GM12878 (cell line): ENCODE measurements around the gene RSRC1. TPM values are rescaled to one million over a fixed set of nuclear protein-coding genes. Genes with fewer than 3 reads are reported as not detected.

Source experiments
- ATF7 ChIP-seq: fragments of 450-650 bp; IDR thresholded peaks from 2 replicates; pipeline ENCODE4 v1.6.1; 2016; ENCODE audit warnings: low read depth, mild to moderate bottlenecking
- CREB1 ChIP-seq: IDR thresholded peaks from 2 replicates; pipeline ENCODE4 v1.6.1; 2012; ENCODE audit warnings: low read depth, mild to moderate bottlenecking, inconsistent platforms
- EED ChIP-seq: sonication (generic); IDR thresholded peaks from 2 replicates; pipeline ENCODE4 v1.6.1; 2016; ENCODE audit warnings: antibody characterized with exemption, low read depth
- EGR1 ChIP-seq, 2 experiments: IDR thresholded peaks; 1 replicate in 1 of 2; 2 replicates in 1 of 2; pipeline ENCODE4 v1.6.1; 2011 to 2012; ENCODE audit warnings: low read depth in 2 of 2, low read length in 2 of 2, borderline replicate concordance in 1 of 2, mild to moderate bottlenecking in 1 of 2, moderate library complexity in 1 of 2
- FOXM1 ChIP-seq: IDR thresholded peaks from 2 replicates; pipeline ENCODE4 v1.6.1; 2012; ENCODE audit warnings: low read depth, mild to moderate bottlenecking, inconsistent platforms, low read length, moderate library complexity
- IKZF1 ChIP-seq: fragments of 450-650 bp; conservative IDR thresholded peaks from 2 replicates; pipeline ENCODE4 v1.6.1; 2017; ENCODE audit warnings: antibody characterized with exemption, mild to moderate bottlenecking
- IRF3 ChIP-seq: fragments of 450-650 bp; IDR thresholded peaks from 2 replicates; pipeline ENCODE4 v1.6.1; 2014; ENCODE audit warnings: mild to moderate bottlenecking
- MEF2A ChIP-seq: IDR thresholded peaks from 2 replicates; pipeline ENCODE4 v1.6.1; 2011; ENCODE audit warnings: low read depth, mild to moderate bottlenecking, low read length, moderate library complexity; ENCODE audit not compliant: insufficient read depth
- MEF2B ChIP-seq: fragments of 450-650 bp; IDR thresholded peaks from 2 replicates; pipeline ENCODE4 v1.6.1; 2018; ENCODE audit warnings: mild to moderate bottlenecking, moderate library complexity; ENCODE audit not compliant: partially characterized antibody, poor library complexity, severe bottlenecking
- MTA3 ChIP-seq: IDR thresholded peaks from 2 replicates; pipeline ENCODE4 v1.6.1; 2012; ENCODE audit warnings: low read length, inconsistent platforms, borderline replicate concordance
- NFYB ChIP-seq: IDR thresholded peaks from 2 replicates; pipeline ENCODE4 v1.6.1; 2011; ENCODE audit warnings: low read depth, mild to moderate bottlenecking, low read length, improper control_type of control experiment, moderate library complexity; ENCODE audit not compliant: insufficient read depth
- NKRF ChIP-seq: fragments of 450-650 bp; conservative IDR thresholded peaks from 2 replicates; pipeline ENCODE4 v1.6.1; 2017; ENCODE audit warnings: mild to moderate bottlenecking, moderate library complexity
- POU2F2 ChIP-seq: IDR thresholded peaks from 3 replicates; pipeline ENCODE4 v1.6.1; 2011; ENCODE audit warnings: low read depth, mild to moderate bottlenecking, low read length, borderline replicate concordance
- SMAD5 ChIP-seq: IDR thresholded peaks from 2 replicates; pipeline ENCODE4 v1.6.1; 2016; ENCODE audit warnings: antibody characterized with exemption, low read depth
- SRF ChIP-seq, 2 experiments: IDR thresholded peaks; 2 replicates each; pipeline ENCODE4 v1.6.1; 2011; ENCODE audit warnings: low read depth in 2 of 2, low read length in 2 of 2, mild to moderate bottlenecking in 1 of 2, moderate library complexity in 1 of 2
- TBL1XR1 ChIP-seq: IDR thresholded peaks from 2 replicates; pipeline ENCODE4 v1.6.1; 2012; ENCODE audit warnings: low read depth, low read length, improper control_type of control experiment
- ZBED1 ChIP-seq: IDR thresholded peaks from 2 replicates; pipeline ENCODE4 v1.6.1; 2016; ENCODE audit warnings: borderline replicate concordance
- ZNF207 ChIP-seq: fragments of 450-650 bp; IDR thresholded peaks from 2 replicates; pipeline ENCODE4 v1.6.1; 2014; ENCODE audit warnings: antibody characterized with exemption, mild to moderate bottlenecking, borderline replicate concordance
- ZNF274 ChIP-seq: IDR thresholded peaks from one replicate; pipeline ENCODE4 v1.8.0; 2011; ENCODE audit not compliant: insufficient read length, insufficient read depth
- polyA plus RNA-seq, 11 experiments: library from polyadenylated mRNA; depleted of rRNA in 4 of 11; unstranded in 6 of 11; stranded (reverse) in 5 of 11; fragments of >200 nt; fragmentation: Nextera tagmentation in 4 of 11; fragmentation: Illumina TruSeq in 1 of 11; extraction: Ambion mirVana in 4 of 11; extraction: Trizol in 1 of 11; gene quantifications; 1 replicate in 1 of 11; 2 replicates in 10 of 11; pipeline versions ENCODE4 v1.2.1 to v1.2.3, GENCODE V29; 2011 to 2016; ENCODE audit warnings: inconsistent platforms in 2 of 11, missing spikeins in 2 of 11, low read depth in 1 of 11
- total RNA-seq, 4 experiments: library from RNA; depleted of rRNA in 3 of 4; stranded (reverse); fragments of >200 nt in 3 of 4; fragmentation: Illumina TruSeq in 1 of 4; extraction: Trizol in 1 of 4; gene quantifications; 2 replicates each; pipeline versions ENCODE4 v1.2.1 to v1.2.3, GENCODE V29; 2013 to 2021
- TF ChIP-seq, protein P1 (sequence below): fragments of 450-650 bp; formaldehyde crosslinking; IDR thresholded peaks from 2 replicates; pipeline ENCODE4 v1.5.0; 2022; ENCODE audit warnings: mild to moderate bottlenecking, missing genetic modification characterization

RSRC1 gene
- total and polyA plus RNA-seq, 10 of the 15 experiments (the other 5 are each of a cell fraction or from before 2014, with no cell fraction given) = 16.4 to 85.9 (median 42.0) TPM

DNA sequence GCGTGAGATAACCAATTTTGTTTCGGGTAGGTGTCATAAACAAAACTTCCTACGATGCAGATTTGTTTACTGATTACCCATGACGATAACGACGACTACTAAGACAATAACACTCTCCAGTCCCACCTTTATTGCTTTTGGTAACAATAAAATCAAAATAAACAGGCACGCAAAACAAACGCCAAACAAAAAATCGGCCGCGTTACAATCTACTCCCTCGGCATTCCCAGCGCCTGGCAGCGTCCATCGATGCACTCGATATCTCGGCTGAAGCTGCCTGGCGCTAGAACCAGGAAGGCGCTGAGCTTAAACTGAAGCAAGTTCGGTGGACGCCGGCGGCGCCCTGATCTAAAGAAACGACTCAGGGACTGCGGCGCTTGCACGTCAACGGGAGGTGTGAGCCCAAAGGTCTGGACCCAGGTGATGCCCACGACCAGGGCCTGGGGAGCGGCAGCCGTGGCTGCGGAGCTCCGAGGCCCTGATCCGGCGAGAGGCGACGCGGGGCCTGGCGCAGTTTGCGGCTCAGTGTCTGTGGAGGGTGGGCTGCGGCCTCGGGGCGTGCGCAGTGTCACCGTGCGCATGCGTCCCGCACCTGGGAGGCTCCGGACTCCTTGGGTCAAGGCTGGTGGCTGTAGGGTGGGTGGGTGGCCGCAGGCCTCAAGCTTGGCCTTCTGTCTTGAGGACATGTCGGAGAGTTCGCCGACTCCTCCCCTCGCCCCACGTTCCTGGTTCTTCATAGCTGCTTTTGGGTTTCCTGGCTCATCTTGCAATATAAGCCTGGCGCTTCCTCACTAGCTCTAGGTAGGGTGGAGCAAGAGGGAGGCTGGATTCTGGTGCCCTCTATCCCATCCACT lies at the start of gene RSRC1 (continued):
- no peak; the same call in 1 of the 2 replicates for TF ChIP-seq ZNF207
- TF ChIP-seq ATF7 = peak; percentile 65
- TF ChIP-seq EED = 0 out of 2 replicates have a peak, but pooled peaks have one; percentile 20
- TF ChIP-seq, protein P1, sequence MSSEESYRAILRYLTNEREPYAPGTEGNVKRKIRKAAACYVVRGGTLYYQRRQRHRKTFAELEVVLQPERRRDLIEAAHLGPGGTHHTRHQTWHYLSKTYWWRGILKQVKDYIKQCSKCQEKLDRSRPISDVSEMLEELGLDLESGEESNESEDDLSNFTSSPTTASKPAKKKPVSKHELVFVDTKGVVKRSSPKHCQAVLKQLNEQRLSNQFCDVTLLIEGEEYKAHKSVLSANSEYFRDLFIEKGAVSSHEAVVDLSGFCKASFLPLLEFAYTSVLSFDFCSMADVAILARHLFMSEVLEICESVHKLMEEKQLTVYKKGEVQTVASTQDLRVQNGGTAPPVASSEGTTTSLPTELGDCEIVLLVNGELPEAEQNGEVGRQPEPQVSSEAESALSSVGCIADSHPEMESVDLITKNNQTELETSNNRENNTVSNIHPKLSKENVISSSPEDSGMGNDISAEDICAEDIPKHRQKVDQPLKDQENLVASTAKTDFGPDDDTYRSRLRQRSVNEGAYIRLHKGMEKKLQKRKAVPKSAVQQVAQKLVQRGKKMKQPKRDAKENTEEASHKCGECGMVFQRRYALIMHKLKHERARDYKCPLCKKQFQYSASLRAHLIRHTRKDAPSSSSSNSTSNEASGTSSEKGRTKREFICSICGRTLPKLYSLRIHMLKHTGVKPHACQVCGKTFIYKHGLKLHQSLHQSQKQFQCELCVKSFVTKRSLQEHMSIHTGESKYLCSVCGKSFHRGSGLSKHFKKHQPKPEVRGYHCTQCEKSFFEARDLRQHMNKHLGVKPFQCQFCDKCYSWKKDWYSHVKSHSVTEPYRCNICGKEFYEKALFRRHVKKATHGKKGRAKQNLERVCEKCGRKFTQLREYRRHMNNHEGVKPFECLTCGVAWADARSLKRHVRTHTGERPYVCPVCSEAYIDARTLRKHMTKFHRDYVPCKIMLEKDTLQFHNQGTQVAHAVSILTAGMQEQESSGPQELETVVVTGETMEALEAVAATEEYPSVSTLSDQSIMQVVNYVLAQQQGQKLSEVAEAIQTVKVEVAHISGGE (CRISPR knock-in tag) = no peak
- TF ChIP-seq NFYB = no peak
- no peak for TF ChIP-seq MTA3
- TF ChIP-seq ZBED1 = no peak
- peak; percentile 71; the same call in 1 of the 3 replicates for TF ChIP-seq POU2F2
- peak; percentile 80 for TF ChIP-seq FOXM1
- TF ChIP-seq NKRF = peak; percentile 99
- peak; percentile 79 for TF ChIP-seq CREB1
- TF ChIP-seq SRF (IDR thresholded peaks at IDR 0.05; ENCODE audit: low read depth in 2 of 2, low read length in 2 of 2) = peak; percentile 91 to 99
- peak; percentile 17 for TF ChIP-seq MEF2B
- 0 out of 2 replicates have a peak, but pooled peaks have one; percentile 49 for TF ChIP-seq MEF2A
- TF ChIP-seq SMAD5 = no peak
- TF ChIP-seq TBL1XR1 = no peak
- peak in 1 of 2 experiments; percentile 70; a peak in 2 of 3 replicates for TF ChIP-seq EGR1 (IDR thresholded peaks at IDR 0.05; ENCODE audit: borderline replicate concordance in 1 of 2, low read depth in 2 of 2, low read length in 2 of 2)
- no peak for TF ChIP-seq IRF3
- TF ChIP-seq IKZF1 = peak; percentile 80
- no peak for TF ChIP-seq ZNF274
